ENCODE measurements around the gene IL1R1. TPM values are rescaled to one million over a fixed set of nuclear protein-coding genes. Genes with fewer than 3 reads are reported as not detected.
A peak's percentile ranks its signal among the peaks of the same experiment; 100 is the strongest.

The IL1R1 gene
- polyA plus RNA-seq, 3 donors: 1.8 to 2.7 (median 2.6) TPM

DNA sequence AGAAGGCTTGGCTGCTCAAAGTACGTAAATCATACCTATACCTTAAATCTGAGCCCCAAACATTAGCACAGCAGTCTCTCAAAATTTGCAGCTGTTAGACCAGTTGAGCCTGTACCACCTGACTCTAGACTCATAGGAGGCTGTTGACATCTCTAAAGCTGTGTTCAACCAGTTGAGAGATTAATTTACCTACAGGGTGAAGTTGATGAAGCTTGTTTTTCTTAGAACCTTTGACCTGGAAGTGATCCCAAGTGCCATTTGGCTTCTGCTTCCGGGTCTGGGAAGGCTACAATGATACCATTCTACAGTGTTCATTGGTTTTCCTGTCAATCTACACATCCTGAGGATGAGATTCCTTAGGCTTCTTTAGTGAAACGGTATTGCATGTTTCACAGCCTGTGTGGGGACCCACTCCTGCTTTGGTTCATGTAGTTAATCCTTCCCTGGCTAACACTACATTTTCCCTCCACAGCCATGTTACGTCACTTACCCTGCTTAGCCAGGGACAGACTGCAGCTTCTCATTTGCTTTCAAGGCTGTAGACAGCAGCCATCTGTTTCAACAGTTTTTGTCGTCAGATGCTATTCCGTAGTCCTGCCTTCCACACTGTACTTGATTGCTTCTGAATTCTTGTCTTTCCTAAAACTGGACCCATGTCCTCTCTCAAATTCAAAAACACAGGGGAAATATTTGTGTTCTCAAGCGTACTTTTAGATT lies 39.5 kb downstream of the IL1R1 start:
- Histone ChIP-seq H4K20me1 (ENCODE audit: insufficient read depth, low read length) (no peaks in the 10 kb centered on the region), H3K79me2 (ENCODE audit: insufficient read depth, low read length) (no peaks in the 10 kb centered on the region), H3K27me3 (ENCODE audit: control insufficient read depth in 2 of 2, insufficient read depth in 2 of 2, low read length in 2 of 2) (peaks cover 3 to 6% of the 10 kb centered on the region in 2 donors), H2AFZ (ENCODE audit: insufficient read depth, low read depth, low read length, poor library complexity, severe bottlenecking) (no peak overlapping the region), H3K4me3 (replicated peaks in 1 of 3; ENCODE audit: low read depth in 2 of 3, low read length in 3 of 3) (no peak overlapping the region), H3K4me1 (ENCODE audit: control insufficient read depth in 1 of 2, insufficient read depth in 2 of 2, low read length in 2 of 2) (peaks cover 0 to 1% of the 10 kb centered on the region in 2 donors), H3K27ac (ENCODE audit: low read depth in 1 of 2, low read length in 2 of 2) (no peak overlapping the region), H3K9me3 (replicated peaks in 1 of 2; ENCODE audit: control insufficient read depth in 1 of 2, insufficient read depth in 1 of 2, low read length in 2 of 2) (no peaks in the 10 kb centered on the region), H3K36me3 (replicated peaks in 1 of 2; ENCODE audit: control insufficient read depth in 1 of 2, insufficient read depth in 2 of 2, low read length in 2 of 2) (no peaks in the 10 kb centered on the region), H3K9ac (ENCODE audit: insufficient read depth, low read length, poor library complexity, severe bottlenecking) (no peak overlapping the region), H3K4me2 (replicated peaks; ENCODE audit: extremely low read depth, low read length, poor library complexity, severe bottlenecking) (no peak overlapping the region)
- Mint-ChIP-seq H3K27me3 (ENCODE audit: low read depth in 3 of 3) (peaks cover 8 to 10% (median 9%) of the 10 kb centered on the region in 3 donors), H3K9me3 (peaks cover 0 to 2% (median 0%) of the 10 kb centered on the region in 7 donors), H3K4me3 (no peak overlapping the region), H3K4me1 (peaks cover 1% of the 10 kb centered on the region), H3K36me3 (peaks cover 0 to 3% of the 10 kb centered on the region in 2 donors), H3K27ac (no peak overlapping the region)
- intact Hi-C loops (cut with micrococcal nuclease): no loop called here
- DNase-seq: no peak
- TF ChIP-seq, protein P1, sequence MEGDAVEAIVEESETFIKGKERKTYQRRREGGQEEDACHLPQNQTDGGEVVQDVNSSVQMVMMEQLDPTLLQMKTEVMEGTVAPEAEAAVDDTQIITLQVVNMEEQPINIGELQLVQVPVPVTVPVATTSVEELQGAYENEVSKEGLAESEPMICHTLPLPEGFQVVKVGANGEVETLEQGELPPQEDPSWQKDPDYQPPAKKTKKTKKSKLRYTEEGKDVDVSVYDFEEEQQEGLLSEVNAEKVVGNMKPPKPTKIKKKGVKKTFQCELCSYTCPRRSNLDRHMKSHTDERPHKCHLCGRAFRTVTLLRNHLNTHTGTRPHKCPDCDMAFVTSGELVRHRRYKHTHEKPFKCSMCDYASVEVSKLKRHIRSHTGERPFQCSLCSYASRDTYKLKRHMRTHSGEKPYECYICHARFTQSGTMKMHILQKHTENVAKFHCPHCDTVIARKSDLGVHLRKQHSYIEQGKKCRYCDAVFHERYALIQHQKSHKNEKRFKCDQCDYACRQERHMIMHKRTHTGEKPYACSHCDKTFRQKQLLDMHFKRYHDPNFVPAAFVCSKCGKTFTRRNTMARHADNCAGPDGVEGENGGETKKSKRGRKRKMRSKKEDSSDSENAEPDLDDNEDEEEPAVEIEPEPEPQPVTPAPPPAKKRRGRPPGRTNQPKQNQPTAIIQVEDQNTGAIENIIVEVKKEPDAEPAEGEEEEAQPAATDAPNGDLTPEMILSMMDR (IDR thresholded peaks at IDR 0.05): no peak
- 93% methylated on average over 4 of the region's 7 CpGs for WGBS (ENCODE audit: insufficient coverage)

DNA sequence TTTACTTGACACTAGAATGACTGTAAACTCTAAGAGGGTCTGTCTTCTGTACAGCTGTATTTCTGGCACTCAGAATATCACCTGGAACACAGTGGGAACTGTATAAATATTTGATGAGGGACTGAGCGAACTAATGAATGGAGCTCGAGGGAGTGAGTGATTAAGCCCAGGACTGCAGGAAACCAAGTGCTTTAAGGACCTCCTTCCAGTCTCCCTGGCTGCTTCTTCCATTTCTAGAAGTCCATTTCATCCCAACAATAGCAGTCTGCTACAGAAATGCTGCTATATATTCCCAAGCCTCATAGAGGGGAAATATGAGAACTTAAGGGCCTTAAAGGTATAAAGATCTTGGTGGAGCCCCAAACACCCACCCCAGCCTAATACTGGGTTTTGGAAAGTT lies 41.5 kb downstream of the IL1R1 start:
- Histone ChIP-seq H3K79me2 (ENCODE audit: insufficient read depth, low read length) (no peaks in the 10 kb centered on the region), H3K4me2 (replicated peaks; ENCODE audit: extremely low read depth, low read length, poor library complexity, severe bottlenecking) (no peak overlapping the region), H3K36me3 (replicated peaks in 1 of 2; ENCODE audit: control insufficient read depth in 1 of 2, insufficient read depth in 2 of 2, low read length in 2 of 2) (no peaks in the 10 kb centered on the region), H2AFZ (ENCODE audit: insufficient read depth, low read depth, low read length, poor library complexity, severe bottlenecking) (no peak overlapping the region), H3K27ac (ENCODE audit: low read depth in 1 of 2, low read length in 2 of 2) (no peak overlapping the region), H4K20me1 (ENCODE audit: insufficient read depth, low read length) (no peaks in the 10 kb centered on the region), H3K9ac (ENCODE audit: insufficient read depth, low read length, poor library complexity, severe bottlenecking) (no peak overlapping the region), H3K4me3 (replicated peaks in 1 of 3; ENCODE audit: low read depth in 2 of 3, low read length in 3 of 3) (no peak overlapping the region), H3K9me3 (replicated peaks in 1 of 2; ENCODE audit: control insufficient read depth in 1 of 2, insufficient read depth in 1 of 2, low read length in 2 of 2) (no peaks in the 10 kb centered on the region), H3K27me3 (ENCODE audit: control insufficient read depth in 2 of 2, insufficient read depth in 2 of 2, low read length in 2 of 2) (peaks cover 3 to 18% of the 10 kb centered on the region in 2 donors), H3K4me1 (ENCODE audit: control insufficient read depth in 1 of 2, insufficient read depth in 2 of 2, low read length in 2 of 2) (peaks cover 10 to 13% of the 10 kb centered on the region in 2 donors)
- no peak overlapping the region for H3K4me3 Mint-ChIP-seq
- H3K4me1 Mint-ChIP-seq: peaks cover 7% of the 10 kb centered on the region
- DNase-seq: no peak
- peaks cover 17 to 26% (median 18%) of the 10 kb centered on the region in 3 donors for H3K27me3 Mint-ChIP-seq (ENCODE audit: low read depth in 3 of 3)
- peaks cover 0 to 10% (median 2%) of the 10 kb centered on the region in 7 donors for H3K9me3 Mint-ChIP-seq
- peaks cover 2% of the 10 kb centered on the region in 2 donors for H3K36me3 Mint-ChIP-seq
- WGBS (ENCODE audit: insufficient coverage): no CpG with 5 or more reads among the region's 2 CpGs
- TF ChIP-seq, protein P1 (IDR thresholded peaks at IDR 0.05): no peak
- peak overlapping the region in 1 of 7 donors; percentile 50 for H3K27ac Mint-ChIP-seq
- intact Hi-C loops (cut with micrococcal nuclease): no loop called here

Measured in CD14-positive monocyte (primary cell).